HG03060 (cell line): ENCODE results near the gene PLB1.

Experiments used
- ATAC-seq: cut with Tn5 transposase; IDR thresholded peaks from one replicate; pipeline ENCODE4 v1.9.1; 2021; ENCODE audit warnings: low read depth, moderate number of reproducible peaks; ENCODE audit not compliant: unreplicated experiment

The PLB1 gene

GRCh38 chr2:28587526-28588291, 91.8 kb downstream of the PLB1 start:
- no peak for ATAC-seq

DNA sequence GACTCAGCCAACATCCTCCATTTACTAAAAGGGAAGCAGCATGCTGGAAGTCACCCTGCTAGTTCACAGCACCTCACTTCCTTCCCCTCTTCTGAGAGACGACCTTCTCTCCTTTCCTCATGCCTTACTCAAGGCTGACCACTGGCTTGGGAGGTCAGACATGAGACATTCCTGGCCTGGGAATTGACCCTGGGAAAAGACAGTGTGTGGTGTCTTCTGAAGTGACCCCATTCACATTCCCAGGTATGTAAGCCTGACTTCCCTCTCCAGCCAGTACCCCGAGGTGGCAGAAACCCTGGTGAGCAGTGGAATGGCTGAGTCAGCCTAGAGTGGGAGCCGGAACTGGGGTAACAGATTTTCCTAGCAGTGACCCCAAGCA, 92.4 kb downstream of the PLB1 start:
- no peak for ATAC-seq

- no peak for ATAC-seq
Observed at GRCh38 chr2:28589746-28590463, 94.0 kb downstream of the PLB1 start.

- no peak for ATAC-seq
Observed at GRCh38 chr2:28590496-28591301, 94.8 kb downstream of the PLB1 start.

DNA sequence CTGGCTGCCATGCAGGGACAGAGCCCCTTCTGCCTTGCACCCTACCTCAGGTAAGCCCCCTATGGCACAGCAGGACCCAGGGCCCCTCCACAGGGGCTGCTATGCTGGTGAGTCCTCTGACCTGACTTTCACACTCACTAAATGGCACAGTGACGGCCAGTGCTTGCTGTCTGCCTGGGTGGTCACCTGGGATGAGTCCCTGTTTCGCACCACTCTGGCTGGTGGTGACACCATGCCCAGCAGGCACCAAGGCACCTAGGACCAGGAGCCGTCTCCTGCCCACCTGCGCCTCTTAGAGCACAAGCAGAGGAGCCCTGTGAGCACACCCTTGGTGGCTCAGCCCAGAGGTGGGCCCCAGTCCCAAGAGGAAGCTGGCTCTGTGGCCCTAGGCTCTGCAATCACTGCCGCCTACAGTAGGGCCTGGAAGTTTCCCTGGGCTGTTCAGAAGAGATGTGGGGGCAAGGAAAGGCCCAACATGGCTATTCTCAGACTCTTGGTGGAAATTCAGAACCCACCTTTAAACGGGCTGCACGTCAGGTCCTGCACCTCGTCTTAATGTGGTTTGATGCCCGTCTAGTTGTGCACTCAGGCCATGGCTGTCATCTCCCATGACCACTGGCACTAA, 96.0 kb downstream of the PLB1 start:
- ATAC-seq = no peak

GRCh38 chr2:28592481-28592880, 96.6 kb downstream of the PLB1 start:
- no peak for ATAC-seq

DNA sequence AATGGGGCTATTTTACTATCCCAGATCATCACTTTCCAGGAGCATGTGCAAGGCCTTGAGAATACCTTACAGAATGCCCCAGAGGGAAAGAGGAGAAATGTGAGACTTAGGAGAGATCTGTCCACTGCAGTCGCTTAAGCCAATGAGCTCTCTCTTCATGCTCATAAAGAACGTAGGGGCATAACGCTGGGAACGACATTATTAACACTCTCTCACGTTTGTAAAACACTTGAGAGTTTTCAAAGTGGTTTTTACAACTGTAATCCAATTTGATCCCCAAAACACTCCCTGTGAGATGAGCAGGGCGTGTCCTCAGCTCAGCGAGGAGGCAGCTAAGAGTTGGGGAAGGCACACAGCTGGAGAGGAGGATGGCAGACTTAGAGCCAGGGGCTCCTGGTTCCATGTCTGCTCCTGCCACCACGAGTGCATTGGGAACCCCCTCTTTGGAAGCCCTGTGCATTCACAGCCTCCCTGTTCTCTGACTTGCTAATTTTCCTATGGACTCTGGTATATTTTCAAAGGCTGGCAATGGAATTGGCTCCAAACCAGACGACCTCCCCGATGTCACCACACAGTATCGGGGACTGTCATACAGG, 97.4 kb downstream of the PLB1 start:
- no peak for ATAC-seq

- no peak for ATAC-seq
Observed at GRCh38 chr2:28594000-28594331, 98.1 kb downstream of the PLB1 start.

- ATAC-seq = no peak
Observed at GRCh38 chr2:28594332-28595108, 98.7 kb downstream of the PLB1 start.

- ATAC-seq = no peak
Observed at GRCh38 chr2:28595323-28595722, 99.5 kb downstream of the PLB1 start.

DNA sequence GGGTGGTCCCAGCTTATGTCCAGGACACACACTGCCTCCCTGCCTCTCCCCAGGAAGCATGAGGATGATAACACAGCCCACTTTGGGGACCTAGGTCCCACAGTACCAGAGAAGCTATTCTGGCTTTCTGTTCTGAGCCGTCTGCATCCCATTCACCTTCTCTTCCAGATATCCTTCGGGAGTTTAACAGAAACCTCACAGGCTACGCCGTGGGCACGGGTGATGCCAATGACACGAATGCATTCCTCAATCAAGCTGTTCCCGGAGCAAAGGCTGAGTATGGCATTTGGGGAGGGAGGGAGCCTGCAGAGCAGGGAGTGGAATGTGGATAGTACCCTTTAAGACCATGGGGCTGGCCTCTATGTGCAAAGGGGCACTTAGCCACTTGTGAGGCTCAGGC, 102.6 kb downstream of the PLB1 start:
- no peak for ATAC-seq

DNA sequence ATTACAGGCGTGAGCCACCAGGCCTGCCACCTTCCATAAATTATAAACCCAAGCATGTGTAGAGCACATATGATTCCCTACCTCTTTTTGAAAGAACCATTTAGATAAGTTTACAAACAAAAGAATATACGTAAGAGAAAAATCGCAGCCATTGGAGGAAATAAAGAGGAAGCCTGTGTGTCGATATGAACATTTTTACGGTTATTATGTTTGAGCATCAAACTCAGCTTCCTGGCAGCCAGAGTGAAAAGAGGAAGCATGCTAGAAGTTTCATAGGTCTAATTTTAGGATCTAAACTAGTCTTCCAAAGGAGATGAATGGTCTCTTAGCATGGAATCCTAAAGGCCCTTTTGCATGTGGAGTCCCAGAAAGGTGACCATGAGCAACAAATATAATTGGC, 104.3 kb downstream of the PLB1 start:
- ATAC-seq = no peak

DNA sequence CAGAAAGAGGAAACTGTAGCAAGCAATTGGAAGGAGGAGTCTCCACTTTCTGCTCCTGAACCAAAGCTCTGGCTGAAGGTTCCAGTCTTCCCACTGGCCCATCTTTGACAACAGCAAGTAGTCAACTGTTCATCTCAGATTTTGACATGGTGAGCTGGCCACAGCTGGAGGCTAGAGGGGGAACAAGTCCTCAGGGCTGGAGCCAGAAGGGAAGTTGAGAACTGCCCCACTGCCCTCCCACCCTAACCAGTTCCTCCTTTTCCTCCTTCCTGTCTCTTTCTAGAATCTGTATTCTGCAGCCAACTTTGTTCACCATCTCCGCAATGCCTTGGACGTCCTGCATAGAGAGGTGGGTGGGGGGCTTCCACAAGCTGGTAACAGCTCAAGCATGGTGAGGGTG, 105.8 kb downstream of the PLB1 start:
- no peak for ATAC-seq

DNA sequence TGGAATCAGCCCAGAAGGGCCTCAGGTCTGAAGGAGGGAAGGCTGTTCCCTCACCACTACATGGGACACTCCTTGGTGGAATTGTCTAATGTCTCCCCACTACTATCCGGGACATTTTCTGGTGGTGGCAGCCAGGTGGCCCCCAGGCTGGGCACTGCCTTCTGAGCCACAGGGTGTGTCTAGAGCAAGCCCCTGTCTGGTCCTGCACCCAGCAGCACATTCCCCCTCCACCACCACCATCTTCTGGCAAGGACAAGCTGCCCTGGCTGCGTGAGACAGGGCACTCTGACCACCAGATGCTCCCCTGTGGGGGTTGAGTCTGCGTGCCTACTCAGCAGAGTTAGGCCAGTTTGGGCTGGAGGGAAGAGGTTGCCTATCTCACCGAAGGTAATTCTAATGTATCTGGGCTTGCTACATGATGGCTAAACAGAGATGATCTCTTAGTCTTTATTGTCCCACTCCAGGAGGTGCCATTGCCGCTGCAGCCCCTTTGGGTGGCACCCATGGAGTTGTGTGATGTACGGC, 106.3 kb downstream of the PLB1 start:
- no peak for ATAC-seq

GRCh38 chr2:28602751-28603639, 107.1 kb downstream of the PLB1 start:
- no peak for ATAC-seq

- no peak for ATAC-seq
Observed at GRCh38 chr2:28603821-28604220, 108.0 kb downstream of the PLB1 start.

DNA sequence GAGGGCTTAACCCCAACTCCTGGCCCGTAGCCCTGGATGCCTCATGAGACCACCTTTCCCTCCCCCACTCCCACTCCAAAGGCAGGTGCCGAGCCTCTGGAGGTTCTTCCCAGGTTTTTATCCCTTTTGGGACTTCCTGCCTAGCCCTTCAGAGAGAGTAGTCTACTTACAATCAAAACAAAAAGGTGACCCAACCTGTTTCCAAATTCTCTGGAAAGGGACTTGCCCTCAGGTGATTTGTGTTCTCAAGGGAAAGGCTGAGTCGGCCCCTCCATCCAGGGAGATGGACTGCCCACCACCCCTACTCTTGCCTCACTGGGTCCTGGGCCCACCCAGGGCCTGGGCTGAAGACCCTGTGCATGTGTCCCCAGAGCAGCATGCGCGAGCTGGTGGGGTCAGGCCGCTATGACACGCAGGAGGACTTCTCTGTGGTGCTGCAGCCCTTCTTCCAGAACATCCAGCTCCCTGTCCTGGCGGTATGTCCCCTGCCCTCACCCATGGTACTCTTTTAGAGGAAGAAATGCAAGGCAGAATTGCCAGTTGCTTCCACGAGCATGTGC, 108.5 kb downstream of the PLB1 start:
- ATAC-seq = no peak

DNA sequence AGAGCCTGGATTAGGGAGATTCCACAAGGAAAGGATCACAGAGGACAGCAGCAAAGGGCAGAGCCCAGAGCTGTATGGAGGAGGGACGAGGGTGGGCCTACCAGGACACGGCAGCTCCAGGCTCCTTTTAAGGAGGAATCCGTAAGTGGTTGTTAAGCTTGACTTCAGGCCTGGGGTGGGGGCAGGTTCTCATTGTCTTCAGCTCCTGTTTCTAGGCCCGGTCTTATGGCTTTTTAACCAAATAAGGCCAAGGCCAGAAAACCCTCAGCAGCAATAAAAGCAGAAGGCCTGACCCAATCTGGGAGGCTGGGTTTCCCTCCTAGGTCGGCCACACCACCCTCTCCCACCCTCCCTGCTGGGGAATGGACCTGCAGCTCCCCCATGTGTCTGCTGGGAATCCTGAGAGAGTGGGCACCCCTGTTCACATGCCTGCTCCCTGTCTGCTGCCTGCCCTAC, 111.2 kb downstream of the PLB1 start:
- ATAC-seq = no peak
